SK-N-MC (cell line): Measurements from ENCODE around the gene GOPC.

Experiments used
- EZH2 ChIP-seq: fragments of 200-600 bp; sonication (generic); IDR thresholded peaks from one replicate; pipeline ENCODE4 v1.6.1; 2017; ENCODE audit warnings: antibody characterized with exemption
- POLR2AphosphoS5 ChIP-seq: IDR thresholded peaks from 2 replicates; pipeline ENCODE4 v1.6.1; 2012; ENCODE audit warnings: mild to moderate bottlenecking, low read depth, low read length, borderline replicate concordance

- TF ChIP-seq EZH2: no peak
- TF ChIP-seq POLR2AphosphoS5: no peak
These were observed 16.7 kb downstream of the GOPC start for GRCh38 chr6:117585647-117586046.
